IPS-NIHi7 (cell line): Measurements from ENCODE around the gene SPTLC3.

ENCODE experiments used
- DNase-seq: peaks from one replicate; pipeline ENCODE4 v3.0.0; 2012; ENCODE audit warnings: mixed read lengths; ENCODE audit errors: extremely low spot score

SPTLC3 gene

DNA sequence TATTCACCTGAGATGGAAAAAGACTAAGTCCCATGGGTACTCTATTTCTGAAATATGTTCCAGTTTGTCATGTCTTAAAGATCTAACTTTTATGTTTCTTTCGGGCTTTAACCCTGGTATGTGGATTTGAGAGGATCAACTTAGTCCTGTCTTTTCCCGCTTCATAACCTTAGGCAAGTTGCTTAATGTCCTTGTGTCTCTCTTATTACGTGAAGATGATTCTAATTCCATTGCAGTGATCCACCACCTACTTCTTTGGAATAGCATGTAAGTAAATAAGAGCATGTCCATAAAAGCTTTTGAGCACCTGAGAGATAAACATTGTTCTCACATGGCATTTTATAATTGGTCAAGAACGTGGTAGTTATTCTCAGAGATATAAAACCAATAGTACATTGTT, 23.0 kb downstream of the SPTLC3 start:
- DNase-seq: no peak

DNA sequence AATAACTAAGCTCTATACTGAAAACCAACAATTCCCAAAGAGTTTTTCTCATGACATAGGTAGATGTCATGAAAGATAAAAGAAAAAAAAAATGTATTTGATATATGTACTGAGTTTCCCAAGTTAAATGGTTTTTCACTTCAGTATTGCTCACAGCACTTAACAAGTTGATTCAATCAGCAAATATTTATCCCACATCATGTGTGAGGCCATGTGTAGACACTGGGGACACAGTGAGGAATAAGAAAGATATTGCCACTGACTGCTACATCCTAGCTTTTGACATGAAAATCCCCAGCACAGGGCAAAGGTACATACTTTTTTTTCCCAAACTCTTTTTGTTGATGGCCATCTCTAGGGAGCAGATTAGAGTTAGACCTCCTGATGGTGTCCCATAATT, 25.3 kb downstream of the SPTLC3 start:
- DNase-seq: no peak

DNA sequence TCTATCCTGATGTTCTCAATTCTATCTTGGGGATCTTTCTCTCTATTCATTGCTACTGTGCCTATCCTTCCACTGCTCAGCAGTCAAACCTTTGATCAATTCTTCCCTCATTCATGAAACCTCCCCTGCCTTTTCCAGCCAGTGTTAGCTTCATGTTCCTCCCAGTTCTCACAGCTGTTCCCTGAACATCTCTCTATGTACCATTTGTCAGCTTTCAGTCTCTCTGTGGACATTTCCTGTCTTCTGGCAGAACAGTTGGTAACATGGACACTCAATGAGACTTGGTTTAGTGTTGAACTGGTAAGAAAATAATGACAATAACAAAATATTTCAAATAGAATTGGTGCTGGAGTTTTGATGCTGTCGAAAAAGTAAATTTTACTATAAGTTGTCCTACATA, 26.2 kb downstream of the SPTLC3 start:
- DNase-seq: no peak

DNA sequence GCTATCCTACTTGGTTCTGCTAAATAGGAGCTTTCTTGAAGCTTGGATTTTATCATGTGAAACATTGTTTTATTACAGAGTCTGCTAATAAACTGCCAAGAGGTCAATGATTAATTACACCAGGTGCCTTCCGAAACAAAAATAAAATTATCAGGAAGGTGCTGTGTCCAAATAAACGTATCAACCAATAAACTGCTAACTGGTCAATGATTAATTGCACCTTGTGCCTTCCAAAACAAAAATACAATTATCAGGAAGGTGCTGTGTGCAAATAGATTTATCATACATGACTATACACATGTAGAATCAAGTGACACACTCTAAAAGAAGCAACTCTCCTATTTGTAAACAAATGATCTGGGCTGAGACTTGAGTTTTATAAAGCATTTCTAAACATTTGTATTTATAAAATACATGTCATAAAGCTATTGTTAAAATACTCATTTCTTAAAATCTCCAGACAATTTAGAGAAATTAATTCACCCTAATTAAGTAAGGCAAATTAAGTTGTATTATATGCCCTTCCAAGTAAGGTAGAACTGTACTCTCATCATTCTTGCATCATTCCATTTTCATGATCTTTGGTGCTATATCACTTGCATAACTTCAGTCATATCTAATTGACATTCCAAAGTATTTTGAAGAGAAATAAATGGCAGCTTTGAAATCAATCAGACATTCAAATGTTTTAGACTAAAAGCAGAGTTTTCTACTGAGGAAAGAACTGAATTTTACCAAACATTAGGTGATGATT, 26.8 kb downstream of the SPTLC3 start:
- no peak for DNase-seq

DNA sequence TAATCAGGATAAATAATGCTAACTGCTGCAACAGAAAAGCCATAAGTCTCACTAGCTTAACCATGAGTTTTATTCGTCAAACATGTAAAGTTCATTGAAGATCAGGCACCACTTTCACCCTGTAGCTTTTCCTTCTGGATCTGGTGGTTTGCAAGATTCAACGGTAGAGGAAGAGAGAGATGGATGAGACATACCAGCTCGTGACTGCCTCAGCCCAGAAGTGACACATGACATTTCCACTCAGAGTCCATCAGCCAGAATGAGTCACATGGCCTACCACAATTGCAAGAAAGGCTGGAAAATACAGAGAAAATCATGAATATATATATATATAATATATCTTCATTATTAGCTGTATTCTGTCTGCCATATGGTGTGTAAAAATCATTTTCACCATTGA, 29.0 kb downstream of the SPTLC3 start:
- no peak for DNase-seq

DNA sequence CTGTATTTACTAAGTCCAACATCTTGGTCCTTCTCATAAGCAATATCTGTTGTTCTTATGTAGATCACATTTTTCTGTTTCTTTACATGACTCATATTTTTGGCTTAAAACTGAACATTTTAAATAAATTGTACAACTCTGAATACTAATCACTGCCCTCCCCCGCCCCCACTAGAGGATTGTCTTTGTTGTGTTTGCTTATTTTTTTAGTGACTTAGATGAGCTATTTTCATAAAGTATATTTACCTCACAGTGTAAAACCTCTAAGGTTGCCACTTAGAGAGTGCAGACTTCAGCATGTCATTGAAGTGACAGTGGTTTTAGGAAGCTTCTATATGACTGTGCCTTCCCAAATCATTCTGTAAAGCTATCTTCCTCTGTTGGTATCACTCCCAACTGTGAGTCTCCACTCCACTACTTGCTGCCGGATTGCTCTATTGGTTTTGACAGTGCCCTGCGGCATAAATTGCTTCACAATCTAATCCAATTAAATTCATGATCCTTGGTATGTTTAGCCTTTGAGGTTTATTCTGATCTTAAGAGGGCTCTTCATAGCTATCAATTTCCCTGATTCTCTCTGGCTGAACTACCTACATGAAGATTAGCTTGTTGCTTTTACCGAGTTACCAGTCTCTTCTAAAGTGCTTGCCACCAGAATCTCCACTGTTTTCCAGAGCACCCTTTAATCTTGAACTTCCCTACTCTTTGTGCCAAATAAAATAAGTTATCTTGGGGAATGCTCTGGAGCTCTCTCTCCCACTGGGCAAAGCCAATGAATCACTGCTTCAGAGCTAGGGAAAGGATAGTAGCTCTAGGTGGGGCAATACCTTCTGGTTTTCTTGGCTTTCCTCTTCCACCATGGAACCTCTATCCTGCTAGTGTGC, 33.0 kb downstream of the SPTLC3 start:
- no peak for DNase-seq

DNA sequence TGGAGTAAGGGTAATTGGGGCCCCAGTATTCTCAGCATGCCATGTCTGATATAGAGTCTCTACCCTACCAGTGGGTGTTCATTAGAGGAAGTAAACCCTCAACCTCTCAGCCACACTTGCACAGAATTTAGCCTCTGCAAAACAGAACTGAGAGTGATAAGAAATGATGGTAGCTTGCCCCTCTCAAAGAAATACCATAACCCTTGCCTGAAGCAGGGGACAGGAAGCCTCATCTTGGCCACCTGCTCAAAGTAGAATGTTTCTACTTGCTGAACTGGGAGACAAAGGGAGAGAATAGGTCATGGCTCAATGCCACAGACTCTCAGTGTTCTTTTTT, 33.7 kb downstream of the SPTLC3 start:
- DNase-seq: no peak

DNA sequence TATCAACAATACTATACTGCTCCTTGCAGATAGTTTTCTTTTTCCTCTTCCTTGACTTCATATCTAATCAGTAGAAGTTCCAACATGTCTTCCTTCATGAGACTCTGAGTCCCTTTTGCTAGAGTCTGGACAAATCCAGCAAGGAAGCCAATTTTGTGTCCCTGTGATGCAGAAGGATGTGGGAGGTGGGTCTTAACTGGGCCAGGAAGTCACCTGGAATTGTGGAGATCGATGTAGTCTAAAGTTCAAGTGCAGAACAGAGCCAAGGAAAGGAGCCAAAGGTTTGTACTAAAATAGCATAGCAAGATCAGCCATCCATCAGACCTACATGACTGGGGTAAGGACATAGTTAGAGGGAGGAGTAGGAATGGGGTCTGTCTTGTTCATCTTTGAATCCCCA, 37.6 kb downstream of the SPTLC3 start:
- no peak for DNase-seq

DNA sequence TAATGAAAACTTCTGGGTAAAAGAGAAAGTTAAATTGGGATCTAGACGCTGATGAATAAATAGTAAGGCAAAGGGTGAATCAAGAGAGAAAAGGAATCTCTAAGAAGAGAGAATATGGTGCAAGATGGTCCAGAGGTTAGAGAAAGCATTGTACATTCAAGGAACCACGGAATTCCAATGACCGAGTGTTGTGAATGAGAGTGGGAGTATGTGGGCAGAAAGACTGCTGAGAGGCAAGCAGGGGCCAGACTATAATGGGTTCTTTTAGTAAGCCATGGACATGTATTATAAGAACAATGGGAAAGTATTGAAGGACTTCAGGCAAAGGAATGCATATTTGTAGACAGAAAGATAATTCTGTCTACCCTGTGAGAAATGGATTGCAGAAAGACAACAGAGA, 45.2 kb downstream of the SPTLC3 start:
- DNase-seq: no peak

DNA sequence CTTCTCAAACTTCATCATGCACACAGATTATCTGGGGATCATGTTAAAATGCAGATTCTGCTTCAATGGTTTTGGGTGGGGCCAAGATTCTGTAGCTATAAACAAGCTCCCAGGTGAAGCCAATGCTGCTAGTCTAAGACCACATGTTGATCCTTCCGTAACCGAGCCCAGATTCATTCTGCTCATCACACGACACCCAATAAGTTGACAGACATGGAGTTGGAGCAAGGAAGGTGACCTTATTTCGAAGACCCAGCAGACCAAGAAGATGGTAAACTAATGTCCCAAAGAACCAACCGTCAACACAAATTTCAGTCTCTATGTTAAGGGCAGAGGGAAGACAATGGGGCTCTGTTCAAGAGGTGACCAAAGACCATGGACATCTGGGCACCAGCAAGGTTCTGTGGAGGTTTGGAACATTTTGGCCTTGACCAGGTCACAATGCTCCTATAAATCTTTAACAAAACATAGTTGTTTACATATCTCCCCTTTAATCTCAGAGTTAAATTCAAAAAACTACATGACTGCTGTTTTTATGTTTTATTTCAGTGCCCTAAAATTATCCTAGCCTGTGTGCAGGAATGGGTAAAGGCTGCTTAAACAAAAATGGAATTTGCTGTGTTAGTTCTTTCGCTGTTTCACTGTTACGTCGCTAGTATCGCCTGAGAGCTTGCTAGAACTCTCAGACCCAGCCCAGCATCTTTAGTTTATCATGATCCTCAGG, 50.1 kb downstream of the SPTLC3 start:
- no peak for DNase-seq

DNA sequence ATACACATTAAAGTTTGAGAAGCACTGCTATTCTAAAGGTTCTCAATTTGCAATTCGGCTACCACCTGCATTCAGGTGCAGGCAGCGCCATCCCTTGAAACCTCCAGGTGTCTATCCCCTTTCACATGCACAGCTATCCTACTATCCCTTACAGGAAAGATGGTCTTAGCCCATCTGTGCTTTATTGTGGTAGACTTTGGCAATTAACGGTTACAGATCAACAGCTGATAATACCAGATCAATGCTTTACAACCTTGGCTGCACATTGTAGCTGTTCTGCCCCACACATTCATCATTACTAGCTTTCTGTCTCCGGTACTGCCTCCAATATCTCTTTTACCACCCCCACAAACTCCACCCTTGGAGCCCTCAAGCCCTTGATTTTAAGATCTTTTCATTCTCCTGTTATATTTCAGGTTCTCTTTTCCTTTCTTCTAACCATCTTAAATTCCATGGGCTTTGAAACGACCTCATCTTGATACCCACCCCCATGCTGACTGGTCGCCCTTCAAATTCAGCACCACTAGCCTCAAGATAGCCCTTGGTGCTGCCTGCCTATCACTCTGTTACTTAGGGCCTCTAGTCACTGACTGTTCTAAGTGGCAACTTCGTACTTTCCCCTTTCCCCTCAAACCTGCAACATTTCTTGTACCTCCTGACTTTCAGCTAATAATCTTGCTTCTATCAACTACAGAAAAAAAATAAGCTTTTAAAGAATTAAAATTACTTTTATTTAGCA, 50.8 kb downstream of the SPTLC3 start:
- peak; percentile 30 for DNase-seq

DNA sequence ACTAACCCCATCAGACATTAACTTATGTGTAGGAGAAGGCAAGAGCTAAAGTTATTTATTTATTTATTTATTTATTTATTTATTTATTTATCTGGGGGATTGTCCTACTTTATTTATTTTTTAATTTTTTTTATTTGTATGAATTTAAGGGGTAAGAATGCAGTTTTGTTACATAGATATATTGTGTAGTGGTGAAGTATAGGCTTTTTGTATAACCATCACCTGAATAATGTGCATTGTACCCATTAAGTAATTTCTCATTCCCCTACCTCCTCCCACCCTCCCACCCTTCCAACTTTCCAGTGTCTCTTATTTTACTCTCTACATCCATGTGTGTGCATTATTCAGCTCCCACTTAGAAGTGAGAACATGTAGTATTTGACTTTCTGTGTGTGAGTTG, 51.6 kb downstream of the SPTLC3 start:
- no peak for DNase-seq

DNA sequence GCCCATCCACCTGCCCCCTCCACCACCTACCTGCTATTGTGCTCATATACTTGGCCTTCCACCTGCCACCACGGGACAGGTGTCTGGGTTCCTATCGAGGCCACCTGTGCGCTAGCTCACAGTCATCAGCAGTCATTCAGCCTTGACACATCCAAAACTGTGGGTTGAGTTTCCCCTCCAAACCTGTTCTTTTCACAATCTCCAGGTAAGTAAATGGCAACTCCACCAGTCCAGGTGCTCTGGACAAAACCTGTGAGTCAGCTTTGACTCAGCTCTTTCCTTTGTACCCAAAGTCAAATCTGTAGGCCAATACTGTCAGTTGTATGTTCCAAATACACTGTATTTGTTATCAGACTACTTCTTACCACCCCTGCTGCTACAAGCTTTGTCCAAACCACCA, 52.6 kb downstream of the SPTLC3 start:
- DNase-seq: no peak

DNA sequence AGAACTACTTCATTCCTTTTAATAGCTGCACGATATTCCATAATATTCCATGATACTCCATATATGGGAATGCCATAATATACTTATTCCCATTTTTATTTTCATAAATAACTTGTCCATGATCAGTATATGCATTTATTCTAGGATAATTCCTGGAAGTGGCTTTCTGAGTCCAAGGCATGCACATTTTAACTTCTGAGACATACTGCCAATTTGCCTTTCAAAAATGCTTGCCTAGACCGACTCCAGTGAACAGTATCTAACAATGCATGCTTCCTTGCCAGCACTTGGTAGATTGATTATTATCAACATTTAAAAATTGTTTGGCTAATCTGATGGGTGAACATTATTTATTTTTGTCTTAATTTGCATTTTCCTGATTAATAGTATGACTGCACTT, 54.0 kb downstream of the SPTLC3 start:
- no peak for DNase-seq

DNA sequence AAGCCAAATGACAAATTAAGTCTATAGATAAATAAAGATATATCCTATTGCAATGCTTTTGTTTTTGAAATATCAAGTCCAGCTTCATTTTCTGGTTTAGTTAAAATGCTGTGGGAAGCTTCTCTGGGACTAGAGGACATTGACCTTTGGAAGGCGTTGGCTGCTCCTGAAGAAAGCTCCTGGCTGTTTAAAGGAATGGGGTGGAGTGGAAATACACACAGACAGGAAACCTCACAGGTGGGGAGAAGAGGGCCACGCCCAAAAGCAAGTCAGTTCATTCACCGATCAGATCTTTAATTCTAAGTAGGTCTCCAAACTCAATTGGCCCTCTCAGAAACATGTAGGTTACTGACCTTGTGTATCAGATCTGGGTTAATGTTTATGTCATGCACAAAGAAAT, 59.6 kb downstream of the SPTLC3 start:
- DNase-seq: no peak

DNA sequence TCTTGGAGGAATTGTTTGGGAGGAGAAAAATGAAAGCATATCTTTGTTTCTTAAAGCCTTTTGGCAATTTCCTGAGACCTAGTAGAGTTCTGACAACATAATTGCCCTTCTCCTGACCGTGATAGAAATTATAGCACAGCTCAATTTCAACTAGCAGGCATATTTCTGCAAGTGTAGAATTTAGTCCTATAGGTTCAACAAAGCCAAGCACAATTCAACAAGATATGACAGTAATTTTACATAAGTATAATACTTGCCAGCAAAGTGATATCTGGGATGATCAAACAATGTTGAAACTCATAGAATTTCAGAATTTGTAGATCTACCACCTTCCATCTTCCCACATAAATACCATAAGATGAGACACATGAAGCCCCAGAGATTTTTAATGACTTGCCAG, 73.1 kb downstream of the SPTLC3 start:
- DNase-seq: no peak

DNA sequence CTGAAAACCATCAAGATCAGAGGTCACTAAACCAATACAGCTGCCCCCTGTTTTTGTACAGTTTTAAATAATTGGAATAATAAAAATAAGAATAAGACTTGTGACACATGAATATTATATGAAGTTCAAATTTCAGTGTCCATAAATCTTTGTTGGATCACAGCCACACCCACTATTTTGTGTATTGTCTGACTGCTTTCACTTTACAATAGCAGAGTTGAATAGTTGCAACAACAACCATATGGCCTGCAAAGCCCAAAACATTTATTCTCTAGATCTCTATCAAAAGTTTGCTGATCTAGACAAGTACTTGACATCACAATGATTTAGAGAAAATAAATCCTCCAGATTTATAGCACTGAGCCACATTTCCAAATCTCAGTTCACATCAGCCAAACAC, 73.6 kb downstream of the SPTLC3 start:
- no peak for DNase-seq

DNA sequence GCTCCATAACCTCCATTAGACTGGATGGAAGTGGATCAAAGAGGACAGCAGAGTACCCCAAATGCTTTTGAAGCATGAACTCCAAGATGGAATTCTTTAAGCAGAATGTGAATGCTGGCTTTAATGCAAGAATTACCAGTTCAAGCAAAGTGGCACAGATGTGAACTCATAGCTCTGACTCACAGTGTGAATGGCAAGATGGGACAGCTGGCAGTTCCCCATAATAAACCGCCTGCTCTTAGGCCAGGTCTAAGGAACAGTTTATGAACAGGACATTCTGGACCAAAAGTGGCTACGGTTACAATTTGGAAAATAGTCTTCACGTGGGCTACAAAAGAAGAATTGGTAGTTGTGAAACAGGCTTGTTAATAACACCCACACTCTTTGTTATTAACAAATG, 76.5 kb downstream of the SPTLC3 start:
- DNase-seq: no peak

DNA sequence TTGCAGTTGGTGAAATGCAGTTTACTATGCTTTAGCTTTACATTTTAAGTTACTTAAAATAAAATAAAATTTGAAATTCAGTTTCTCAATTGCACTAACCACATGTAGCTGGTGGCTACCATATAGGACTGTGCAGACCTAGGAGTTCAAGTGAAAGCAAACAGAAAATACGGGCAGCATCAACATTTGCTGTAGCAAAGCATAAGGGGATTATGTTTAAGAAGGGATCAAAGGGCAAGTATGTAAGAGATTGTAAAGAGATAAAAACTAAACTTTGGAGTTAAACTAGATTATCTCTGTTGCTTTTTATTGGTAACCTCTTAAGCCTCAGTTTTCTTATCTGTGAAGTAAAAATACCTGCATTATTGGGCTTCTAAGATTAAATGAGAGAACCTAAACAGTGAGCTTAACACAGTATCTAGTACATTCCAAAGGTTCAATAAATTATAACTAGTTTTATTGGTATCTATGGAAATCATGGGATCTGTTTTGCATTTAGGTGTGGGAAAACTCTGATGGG, 81.2 kb downstream of the SPTLC3 start:
- no peak for DNase-seq

DNA sequence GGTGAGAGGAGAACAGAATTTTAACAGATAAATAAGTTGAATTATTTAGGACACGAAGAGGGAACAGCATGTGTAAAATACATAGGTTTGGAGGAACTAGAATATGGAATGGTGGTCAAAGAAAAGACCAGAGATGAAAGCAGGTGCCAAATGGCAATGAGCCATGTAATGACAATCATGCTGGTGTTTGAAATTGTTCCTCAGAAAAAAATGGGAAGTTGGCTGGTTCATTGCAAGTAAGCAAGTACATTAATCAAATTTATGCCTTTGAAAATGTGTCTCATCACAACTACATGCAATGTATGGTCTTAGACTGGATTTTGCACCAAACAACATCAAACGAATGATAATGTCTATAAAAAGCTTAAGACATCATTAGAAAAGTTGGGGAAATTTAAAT, 83.3 kb downstream of the SPTLC3 start:
- no peak for DNase-seq

DNA sequence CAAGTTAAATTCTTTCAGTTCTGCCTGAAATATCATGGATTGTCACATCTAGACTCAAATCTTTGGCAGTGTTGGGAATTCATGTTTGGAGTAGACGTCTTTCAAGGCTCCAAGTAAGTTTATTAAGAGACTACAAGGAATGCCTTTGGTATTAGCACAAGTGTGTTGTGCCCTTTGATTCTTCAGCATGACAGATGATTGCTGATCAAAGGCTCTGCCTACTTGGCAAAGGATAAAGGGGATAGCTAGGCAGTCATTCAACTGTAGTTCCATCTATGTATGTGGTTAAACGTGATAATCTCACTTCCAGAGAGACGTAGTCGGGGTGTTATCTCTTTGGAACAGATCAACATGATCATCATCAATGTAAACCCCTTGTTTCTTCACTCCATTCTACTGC, 86.2 kb downstream of the SPTLC3 start:
- DNase-seq: no peak
